HG02870 (cell line): ENCODE data around the gene GAREM1.
A peak's percentile ranks its signal among the peaks of the same experiment; 100 is the strongest.
"Not testable (repeated sequence)": the region's sequence is repeated elsewhere in the genome, so short reads cannot be mapped to it uniquely, and the experiment has no call there.

Source experiments
- ATAC-seq: cut with Tn5 transposase; IDR thresholded peaks from one replicate; pipeline ENCODE4 v1.9.1; 2021; ENCODE audit warnings: mild to moderate bottlenecking, moderate library complexity; ENCODE audit not compliant: unreplicated experiment

Gene GAREM1

GRCh38 chr18:32264401-32264800 lies 206.3 kb downstream of the GAREM1 start:
- no peak for ATAC-seq

- ATAC-seq, result no peak
Measured at GRCh38 chr18:32262092-32262491, 208.6 kb downstream of the GAREM1 start.

- ATAC-seq, result no peak
Measured at GRCh38 chr18:32261003-32261402, 209.7 kb downstream of the GAREM1 start.

- no peak for ATAC-seq
Measured at GRCh38 chr18:32259553-32259952, 211.1 kb downstream of the GAREM1 start.

GRCh38 chr18:32258558-32259204 lies 212.0 kb downstream of the GAREM1 start:
- peak; percentile 57 for ATAC-seq

- ATAC-seq, result no peak
Measured at GRCh38 chr18:32258148-32258547, 212.5 kb downstream of the GAREM1 start.

GRCh38 chr18:32257084-32257785 lies 213.4 kb downstream of the GAREM1 start:
- no peak for ATAC-seq

GRCh38 chr18:32255570-32255969 lies 215.1 kb downstream of the GAREM1 start:
- no peak for ATAC-seq

GRCh38 chr18:32252141-32252860 lies 218.4 kb downstream of the GAREM1 start:
- ATAC-seq, result no peak

- ATAC-seq, result no peak
Measured at GRCh38 chr18:32251466-32251865, 219.2 kb downstream of the GAREM1 start.

GRCh38 chr18:32249147-32249929 lies 221.3 kb downstream of the GAREM1 start:
- no peak for ATAC-seq

GRCh38 chr18:32244881-32245280 lies 225.8 kb downstream of the GAREM1 start:
- no peak for ATAC-seq

- ATAC-seq, result no peak
Measured at GRCh38 chr18:32243358-32243757, 227.3 kb downstream of the GAREM1 start.

GRCh38 chr18:32242395-32242794 lies 228.3 kb downstream of the GAREM1 start:
- ATAC-seq, result no peak

GRCh38 chr18:32238635-32239268 lies 231.9 kb downstream of the GAREM1 start:
- ATAC-seq, result no peak

- no peak for ATAC-seq
Measured at GRCh38 chr18:32237049-32237448, 233.6 kb downstream of the GAREM1 start.

GRCh38 chr18:32233348-32233747 lies 237.3 kb downstream of the GAREM1 start:
- not testable (repeated sequence) for ATAC-seq

GRCh38 chr18:32219431-32220018 lies 251.2 kb downstream of the GAREM1 start:
- ATAC-seq, result no peak

GRCh38 chr18:32216390-32216789 lies 254.3 kb downstream of the GAREM1 start:
- no peak for ATAC-seq

- no peak for ATAC-seq
Measured at GRCh38 chr18:32213693-32214092, 257.0 kb downstream of the GAREM1 start.
